Measurements from ENCODE around the gene MAPK8. TPM values are rescaled to one million over a fixed set of nuclear protein-coding genes. Genes with fewer than 3 reads are reported as not detected.

The MAPK8 gene
- total RNA-seq, 1 experiment from 2014 or later = 52.9 TPM

DNA sequence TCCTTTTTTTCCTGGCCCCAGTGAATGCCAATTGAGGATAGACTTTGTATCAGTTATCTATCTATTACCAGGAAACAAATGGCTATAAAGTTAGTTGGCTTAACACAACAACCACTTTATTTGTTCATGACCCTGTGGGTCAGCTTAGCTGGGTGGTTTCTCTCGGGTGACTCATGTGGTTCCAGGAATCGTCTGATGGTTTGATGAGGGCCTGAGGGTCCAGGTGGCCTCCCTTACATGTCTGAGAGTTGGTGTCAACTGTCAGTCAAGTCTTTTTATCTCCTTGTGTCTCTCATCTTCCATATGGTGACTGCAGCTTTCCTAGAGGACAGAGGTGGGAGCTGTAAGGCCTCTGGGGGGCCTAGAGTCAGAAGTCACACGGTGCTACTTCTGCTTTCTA, 15.3 kb upstream of the MAPK8 start:
- ChIA-PET CTCF (interaction anchor here (0.6 to 1.5 kb wide), 7 partner anchors 12 to 191 kb away, joined by 3 to 5 read pairs (median 3); no protein-coding TSS in a partner anchor), POLR2A (interaction anchor here (1.5 kb wide), 1 partner anchor 16 kb away, joined by 6 read pairs; no protein-coding TSS in a partner anchor)
- BruUV-seq (replicated peaks) = no TSS peak
- TF ChIP-seq, protein P1, sequence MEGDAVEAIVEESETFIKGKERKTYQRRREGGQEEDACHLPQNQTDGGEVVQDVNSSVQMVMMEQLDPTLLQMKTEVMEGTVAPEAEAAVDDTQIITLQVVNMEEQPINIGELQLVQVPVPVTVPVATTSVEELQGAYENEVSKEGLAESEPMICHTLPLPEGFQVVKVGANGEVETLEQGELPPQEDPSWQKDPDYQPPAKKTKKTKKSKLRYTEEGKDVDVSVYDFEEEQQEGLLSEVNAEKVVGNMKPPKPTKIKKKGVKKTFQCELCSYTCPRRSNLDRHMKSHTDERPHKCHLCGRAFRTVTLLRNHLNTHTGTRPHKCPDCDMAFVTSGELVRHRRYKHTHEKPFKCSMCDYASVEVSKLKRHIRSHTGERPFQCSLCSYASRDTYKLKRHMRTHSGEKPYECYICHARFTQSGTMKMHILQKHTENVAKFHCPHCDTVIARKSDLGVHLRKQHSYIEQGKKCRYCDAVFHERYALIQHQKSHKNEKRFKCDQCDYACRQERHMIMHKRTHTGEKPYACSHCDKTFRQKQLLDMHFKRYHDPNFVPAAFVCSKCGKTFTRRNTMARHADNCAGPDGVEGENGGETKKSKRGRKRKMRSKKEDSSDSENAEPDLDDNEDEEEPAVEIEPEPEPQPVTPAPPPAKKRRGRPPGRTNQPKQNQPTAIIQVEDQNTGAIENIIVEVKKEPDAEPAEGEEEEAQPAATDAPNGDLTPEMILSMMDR (IDR thresholded peaks at IDR 0.05; ENCODE audit: unreplicated experiment) = no peak
- H3K4me3 Mint-ChIP-seq (ENCODE audit: unreplicated experiment) = no peak overlapping the region
- intact Hi-C loops (cut with micrococcal nuclease) = no loop called here
- H3K36me3 Mint-ChIP-seq (ENCODE audit: insufficient read depth, unreplicated experiment) = no peaks in the 10 kb centered on the region
- H3K27ac Mint-ChIP-seq (ENCODE audit: low read depth, unreplicated experiment) = no peak overlapping the region
- peaks cover 7% of the 10 kb centered on the region for H3K27me3 Mint-ChIP-seq (ENCODE audit: insufficient read depth, unreplicated experiment)
- H3K4me1 Mint-ChIP-seq (ENCODE audit: insufficient read depth, unreplicated experiment) = no peaks in the 10 kb centered on the region
- H3K9me3 Mint-ChIP-seq (ENCODE audit: unreplicated experiment) = no peaks in the 10 kb centered on the region
- no peak for DNase-seq (ENCODE audit: unreplicated experiment)

GRCh38 chr10:48292616-48293015, 13.9 kb upstream of the MAPK8 start:
- Mint-ChIP-seq H3K27me3 (ENCODE audit: insufficient read depth, unreplicated experiment) (no peaks in the 10 kb centered on the region), H3K9me3 (ENCODE audit: unreplicated experiment) (no peaks in the 10 kb centered on the region), H3K36me3 (ENCODE audit: insufficient read depth, unreplicated experiment) (no peaks in the 10 kb centered on the region), H3K27ac (ENCODE audit: low read depth, unreplicated experiment) (no peak overlapping the region), H3K4me1 (ENCODE audit: insufficient read depth, unreplicated experiment) (no peaks in the 10 kb centered on the region), H3K4me3 (ENCODE audit: unreplicated experiment) (no peak overlapping the region)
- no peak for DNase-seq (ENCODE audit: unreplicated experiment)
- no TSS peak for BruUV-seq (replicated peaks)
- TF ChIP-seq, protein P1 (IDR thresholded peaks at IDR 0.05; ENCODE audit: unreplicated experiment) = no peak
- POLR2A ChIA-PET = no interaction called here
- intact Hi-C loops (cut with micrococcal nuclease) = no loop called here
- CTCF ChIA-PET = no interaction called here

GRCh38 chr10:48294431-48294830, 12.0 kb upstream of the MAPK8 start:
- CTCF ChIA-PET = interaction anchor here (1.0 kb wide), 1 partner anchor 8 kb away, joined by 4 read pairs; no protein-coding TSS in a partner anchor
- Mint-ChIP-seq H3K4me3 (ENCODE audit: unreplicated experiment) (no peak overlapping the region), H3K9me3 (ENCODE audit: unreplicated experiment) (no peaks in the 10 kb centered on the region), H3K27ac (ENCODE audit: low read depth, unreplicated experiment) (no peak overlapping the region), H3K36me3 (ENCODE audit: insufficient read depth, unreplicated experiment) (no peaks in the 10 kb centered on the region), H3K4me1 (ENCODE audit: insufficient read depth, unreplicated experiment) (no peaks in the 10 kb centered on the region), H3K27me3 (ENCODE audit: insufficient read depth, unreplicated experiment) (no peaks in the 10 kb centered on the region)
- DNase-seq (ENCODE audit: unreplicated experiment) = no peak
- intact Hi-C loops (cut with micrococcal nuclease) = no loop called here
- BruUV-seq (replicated peaks) = no TSS peak
- TF ChIP-seq, protein P1 (IDR thresholded peaks at IDR 0.05; ENCODE audit: unreplicated experiment) = no peak
- POLR2A ChIA-PET = no interaction called here

DNA sequence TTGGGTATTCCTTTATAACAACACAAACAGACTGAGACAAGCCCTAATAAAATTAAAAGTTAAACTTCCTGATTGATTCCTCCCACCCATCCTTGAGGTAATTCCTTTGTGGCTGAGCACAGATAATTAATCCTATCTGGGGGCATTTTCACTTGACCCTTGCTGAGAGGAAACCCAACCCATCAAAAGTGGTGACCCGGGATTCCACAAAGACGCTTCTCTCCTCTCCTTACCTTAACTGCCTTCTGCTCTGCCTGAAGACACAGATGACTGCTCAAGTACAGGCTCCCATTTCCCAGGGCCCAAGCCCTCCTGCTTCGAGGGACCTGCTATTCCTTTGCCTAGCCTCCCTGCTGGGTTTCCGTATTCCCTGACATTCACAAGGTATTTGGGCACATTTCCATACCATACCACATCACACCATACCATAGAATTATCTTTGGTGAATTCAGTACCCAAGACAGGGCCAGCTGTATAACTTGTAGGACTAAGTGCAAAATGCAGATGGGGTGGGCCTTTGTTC, 9.8 kb upstream of the MAPK8 start:
- CTCF ChIA-PET = no interaction called here
- no peaks in the 10 kb centered on the region for H3K9me3 Mint-ChIP-seq (ENCODE audit: unreplicated experiment)
- TF ChIP-seq, protein P1 (IDR thresholded peaks at IDR 0.05; ENCODE audit: unreplicated experiment) = no peak

More for the DNA sequence above, 9.8 kb upstream of the MAPK8 start:
- Mint-ChIP-seq H3K4me3 (ENCODE audit: unreplicated experiment) (no peak overlapping the region), H3K27me3 (ENCODE audit: insufficient read depth, unreplicated experiment) (no peaks in the 10 kb centered on the region), H3K4me1 (ENCODE audit: insufficient read depth, unreplicated experiment) (no peaks in the 10 kb centered on the region), H3K36me3 (ENCODE audit: insufficient read depth, unreplicated experiment) (no peaks in the 10 kb centered on the region), H3K27ac (ENCODE audit: low read depth, unreplicated experiment) (no peak overlapping the region)
- DNase-seq (ENCODE audit: unreplicated experiment) = no peak
- POLR2A ChIA-PET = no interaction called here
- BruUV-seq (replicated peaks) = no TSS peak
- intact Hi-C loops (cut with micrococcal nuclease) = no loop called here

Measured in MCF 10A (cell line).